SU-DHL-6 (cell line): ENCODE data around the gene COL16A1.

Experiments
- EZH2phosphoT487 ChIP-seq: fragments of 200-600 bp; sonication (generic), shearing (Covaris generic); conservative IDR thresholded peaks from 2 replicates; pipeline ENCODE4 v1.6.1; 2018; ENCODE audit warnings: mild to moderate bottlenecking, antibody characterized with exemption, low read length, moderate library complexity, mixed read lengths
- TF ChIP-seq, protein P1 (sequence below): fragments of 200-600 bp; sonication (generic); IDR thresholded peaks from one replicate; pipeline ENCODE4 v1.5.1; 2017; ENCODE audit warnings: antibody characterized with exemption, mild to moderate bottlenecking, low read length, moderate library complexity; ENCODE audit not compliant: insufficient read depth, poor library complexity, severe bottlenecking

DNA sequence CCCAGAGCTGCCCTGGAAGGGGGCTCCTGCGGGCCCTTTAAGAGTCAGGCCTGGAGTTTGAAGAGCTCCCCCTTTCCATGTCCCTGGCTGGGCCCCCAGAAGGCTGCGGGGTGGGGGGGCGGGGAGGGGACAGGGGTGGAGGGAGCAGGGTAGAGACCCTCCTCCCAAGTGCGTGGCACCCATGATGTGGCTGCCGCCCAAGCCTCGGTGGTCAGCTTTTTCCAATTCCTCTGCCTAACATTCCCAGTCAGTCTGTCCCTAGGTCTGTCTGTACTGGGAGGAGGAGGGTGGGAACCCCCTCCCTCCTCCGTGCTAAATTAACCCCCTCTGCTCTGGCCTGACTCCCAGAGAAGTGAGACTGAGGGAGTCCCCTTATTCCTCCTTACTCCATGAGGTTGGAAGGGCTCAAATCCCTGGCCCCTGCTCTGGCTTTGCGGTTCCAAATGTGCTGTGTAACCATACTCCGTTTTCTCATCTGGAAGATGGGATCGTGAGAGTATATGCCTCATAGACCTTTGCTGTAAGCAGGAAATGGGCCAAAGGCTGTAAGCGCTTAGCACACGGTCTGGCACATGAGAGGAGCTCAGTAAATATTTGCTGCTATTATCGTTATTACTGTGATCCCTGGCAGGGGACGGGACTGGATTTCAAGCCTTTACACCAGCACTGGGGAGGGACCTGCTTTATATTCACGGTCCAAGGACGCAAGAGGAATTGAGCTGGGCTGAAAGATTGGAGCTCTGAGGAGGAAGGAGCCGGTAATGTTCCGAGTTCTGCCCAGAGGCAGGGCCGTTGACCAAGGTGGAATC, 658 bp upstream of the COL16A1 start:
- TF ChIP-seq, protein P1, sequence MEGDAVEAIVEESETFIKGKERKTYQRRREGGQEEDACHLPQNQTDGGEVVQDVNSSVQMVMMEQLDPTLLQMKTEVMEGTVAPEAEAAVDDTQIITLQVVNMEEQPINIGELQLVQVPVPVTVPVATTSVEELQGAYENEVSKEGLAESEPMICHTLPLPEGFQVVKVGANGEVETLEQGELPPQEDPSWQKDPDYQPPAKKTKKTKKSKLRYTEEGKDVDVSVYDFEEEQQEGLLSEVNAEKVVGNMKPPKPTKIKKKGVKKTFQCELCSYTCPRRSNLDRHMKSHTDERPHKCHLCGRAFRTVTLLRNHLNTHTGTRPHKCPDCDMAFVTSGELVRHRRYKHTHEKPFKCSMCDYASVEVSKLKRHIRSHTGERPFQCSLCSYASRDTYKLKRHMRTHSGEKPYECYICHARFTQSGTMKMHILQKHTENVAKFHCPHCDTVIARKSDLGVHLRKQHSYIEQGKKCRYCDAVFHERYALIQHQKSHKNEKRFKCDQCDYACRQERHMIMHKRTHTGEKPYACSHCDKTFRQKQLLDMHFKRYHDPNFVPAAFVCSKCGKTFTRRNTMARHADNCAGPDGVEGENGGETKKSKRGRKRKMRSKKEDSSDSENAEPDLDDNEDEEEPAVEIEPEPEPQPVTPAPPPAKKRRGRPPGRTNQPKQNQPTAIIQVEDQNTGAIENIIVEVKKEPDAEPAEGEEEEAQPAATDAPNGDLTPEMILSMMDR, result no peak
- no peak for TF ChIP-seq EZH2phosphoT487
